Activated CD8-positive, alpha-beta memory T cell treated with anti-CD3 and anti-CD28 coated beads, Interleukin-2, amount 50 U/mL, for 48 hours (primary cell): ENCODE results near the gene PANK3.
"Not testable (repeated sequence)": the region's sequence is repeated elsewhere in the genome, so short reads cannot be mapped to it uniquely, and the experiment has no call there.

ENCODE experiments used
- DNase-seq: peaks from one replicate; pipeline ENCODE4 v3.0.0-alpha.2; 2020

Gene PANK3

GRCh38 chr5:168578538-168579487, at the start of gene PANK3:
PANK3 (minus strand) TSS chr5:168579368; CDS start chr5:168579283, 85 bp downstream.
- no peak for DNase-seq

GRCh38 chr5:168624850-168625364, 45.7 kb upstream of the PANK3 start:
- no peak for DNase-seq

- no peak for DNase-seq
These were observed 41.6 kb upstream of the PANK3 start for GRCh38 chr5:168620807-168621206.

- no peak for DNase-seq
These were observed 35.5 kb upstream of the PANK3 start for GRCh38 chr5:168614661-168615060.

- DNase-seq: no peak
These were observed 34.8 kb upstream of the PANK3 start for GRCh38 chr5:168613996-168614395.

GRCh38 chr5:168613396-168613795, 34.2 kb upstream of the PANK3 start:
- DNase-seq: no peak

GRCh38 chr5:168612996-168613395, 33.8 kb upstream of the PANK3 start:
- no peak for DNase-seq

GRCh38 chr5:168612123-168612522, 33.0 kb upstream of the PANK3 start:
- no peak for DNase-seq

- DNase-seq: no peak
These were observed 32.0 kb upstream of the PANK3 start for GRCh38 chr5:168611165-168611564.

- DNase-seq: no peak
These were observed 30.8 kb upstream of the PANK3 start for GRCh38 chr5:168609806-168610482.

- DNase-seq: no peak
These were observed 29.7 kb upstream of the PANK3 start for GRCh38 chr5:168608821-168609220.

GRCh38 chr5:168608386-168608785, 29.2 kb upstream of the PANK3 start:
- DNase-seq: no peak

- peak; percentile 70 for DNase-seq
These were observed 28.8 kb upstream of the PANK3 start for GRCh38 chr5:168607946-168608345.

GRCh38 chr5:168606562-168606961, 27.4 kb upstream of the PANK3 start:
- DNase-seq: no peak

GRCh38 chr5:168604436-168604835, 25.3 kb upstream of the PANK3 start:
- no peak for DNase-seq

- DNase-seq: no peak
These were observed 24.6 kb upstream of the PANK3 start for GRCh38 chr5:168603746-168604145.

- DNase-seq: no peak
These were observed 23.3 kb upstream of the PANK3 start for GRCh38 chr5:168602517-168602916.

GRCh38 chr5:168601972-168602371, 22.8 kb upstream of the PANK3 start:
- no peak for DNase-seq

- DNase-seq: no peak
These were observed 21.2 kb upstream of the PANK3 start for GRCh38 chr5:168600409-168600808.

GRCh38 chr5:168599826-168600225, 20.7 kb upstream of the PANK3 start:
- DNase-seq: no peak

- DNase-seq: no peak
These were observed 19.5 kb upstream of the PANK3 start for GRCh38 chr5:168598639-168599038.

- DNase-seq: no peak
These were observed 17.8 kb upstream of the PANK3 start for GRCh38 chr5:168596927-168597326.

- DNase-seq: not testable (repeated sequence)
These were observed 17.0 kb upstream of the PANK3 start for GRCh38 chr5:168596122-168596521.

GRCh38 chr5:168592014-168592368, 12.8 kb upstream of the PANK3 start:
- no peak for DNase-seq
